HG02642 (cell line): ENCODE measurements around the gene TULP4.
"Not testable (repeated sequence)": the region's sequence is repeated elsewhere in the genome, so short reads cannot be mapped to it uniquely, and the experiment has no call there.

Source experiments
- ATAC-seq: cut with Tn5 transposase; IDR thresholded peaks from one replicate; pipeline ENCODE4 v1.9.1; 2021; ENCODE audit warnings: mild to moderate bottlenecking; ENCODE audit not compliant: unreplicated experiment, poor library complexity

TULP4 gene

GRCh38 chr6:158293122-158293521 lies 19.1 kb upstream of the TULP4 start:
- ATAC-seq: no peak

GRCh38 chr6:158295976-158296853 lies 16.1 kb upstream of the TULP4 start:
- not testable (repeated sequence) for ATAC-seq

GRCh38 chr6:158296854-158297324 lies 15.4 kb upstream of the TULP4 start:
- ATAC-seq: not testable (repeated sequence)

- not testable (repeated sequence) for ATAC-seq
Observed at GRCh38 chr6:158297657-158298056, 14.6 kb upstream of the TULP4 start.

GRCh38 chr6:158300306-158301143 lies 11.7 kb upstream of the TULP4 start:
- not testable (repeated sequence) for ATAC-seq

- not testable (repeated sequence) for ATAC-seq
Observed at GRCh38 chr6:158301561-158301960, 10.7 kb upstream of the TULP4 start.

GRCh38 chr6:158302195-158302796 lies 10.0 kb upstream of the TULP4 start:
- ATAC-seq: not testable (repeated sequence)

- ATAC-seq: no peak
Observed at GRCh38 chr6:158303210-158303731, 9.0 kb upstream of the TULP4 start.

- ATAC-seq: no peak
Observed at GRCh38 chr6:158304254-158304653, 8.0 kb upstream of the TULP4 start.

GRCh38 chr6:158309814-158310213 lies 2.5 kb upstream of the TULP4 start:
- ATAC-seq: no peak

GRCh38 chr6:158311193-158311592 lies 1.1 kb upstream of the TULP4 start:
- no peak for ATAC-seq

- ATAC-seq: no peak
Observed at GRCh38 chr6:158311626-158312025, 639 bp upstream of the TULP4 start.

GRCh38 chr6:158312672-158313397 lies 570 bp downstream of the TULP4 start:
- no peak for ATAC-seq

- ATAC-seq: no peak
Observed at GRCh38 chr6:158313989-158314388, 1.7 kb downstream of the TULP4 start.

GRCh38 chr6:158314737-158315136 lies 2.5 kb downstream of the TULP4 start:
- ATAC-seq: no peak

GRCh38 chr6:158316022-158316421 lies 3.8 kb downstream of the TULP4 start:
- ATAC-seq: no peak

- no peak for ATAC-seq
Observed at GRCh38 chr6:158321960-158322359, 9.7 kb downstream of the TULP4 start.

- no peak for ATAC-seq
Observed at GRCh38 chr6:158322400-158322723, 10.1 kb downstream of the TULP4 start.

GRCh38 chr6:158322724-158323560 lies 10.7 kb downstream of the TULP4 start:
- peak; percentile 71 for ATAC-seq
